IPS-NIHi7 (cell line): ENCODE data around the gene ETAA1.

ENCODE experiments used
- DNase-seq: peaks from one replicate; pipeline ENCODE4 v3.0.0; 2012; ENCODE audit warnings: mixed read lengths; ENCODE audit errors: extremely low spot score

ETAA1 gene

GRCh38 chr2:67437114-67437513 lies 40.0 kb downstream of the ETAA1 start:
- no peak for DNase-seq

GRCh38 chr2:67438337-67438736 lies 41.2 kb downstream of the ETAA1 start:
- DNase-seq = no peak

- no peak for DNase-seq
Observed at GRCh38 chr2:67445652-67446268, 48.6 kb downstream of the ETAA1 start.

GRCh38 chr2:67446491-67446911 lies 49.4 kb downstream of the ETAA1 start:
- DNase-seq = no peak

GRCh38 chr2:67448648-67449047 lies 51.5 kb downstream of the ETAA1 start:
- DNase-seq = no peak

GRCh38 chr2:67451086-67451832 lies 54.1 kb downstream of the ETAA1 start:
- DNase-seq = no peak

GRCh38 chr2:67453310-67453709 lies 56.2 kb downstream of the ETAA1 start:
- no peak for DNase-seq

GRCh38 chr2:67455219-67456142 lies 58.3 kb downstream of the ETAA1 start:
- no peak for DNase-seq

- DNase-seq = no peak
Observed at GRCh38 chr2:67456428-67456827, 59.3 kb downstream of the ETAA1 start.

- DNase-seq = no peak
Observed at GRCh38 chr2:67457699-67458098, 60.6 kb downstream of the ETAA1 start.

- no peak for DNase-seq
Observed at GRCh38 chr2:67459761-67460160, 62.6 kb downstream of the ETAA1 start.
